Astrocyte (in vitro differentiated cells and primary cell): ENCODE data around the gene ANKRD23.

ENCODE experiments used
- EZH2 ChIP-seq: IDR thresholded peaks from 2 replicates; pipeline ENCODE4 v1.6.1; 2012; ENCODE audit warnings: mild to moderate bottlenecking, low read length, inconsistent platforms; ENCODE audit not compliant: insufficient read depth
- TF ChIP-seq, protein P1 (sequence below): IDR thresholded peaks from 2 replicates; pipeline ENCODE4 v1.5.1; 2011; ENCODE audit warnings: low read depth, mild to moderate bottlenecking, inconsistent platforms, low read length, moderate library complexity; ENCODE audit not compliant: insufficient read depth

DNA sequence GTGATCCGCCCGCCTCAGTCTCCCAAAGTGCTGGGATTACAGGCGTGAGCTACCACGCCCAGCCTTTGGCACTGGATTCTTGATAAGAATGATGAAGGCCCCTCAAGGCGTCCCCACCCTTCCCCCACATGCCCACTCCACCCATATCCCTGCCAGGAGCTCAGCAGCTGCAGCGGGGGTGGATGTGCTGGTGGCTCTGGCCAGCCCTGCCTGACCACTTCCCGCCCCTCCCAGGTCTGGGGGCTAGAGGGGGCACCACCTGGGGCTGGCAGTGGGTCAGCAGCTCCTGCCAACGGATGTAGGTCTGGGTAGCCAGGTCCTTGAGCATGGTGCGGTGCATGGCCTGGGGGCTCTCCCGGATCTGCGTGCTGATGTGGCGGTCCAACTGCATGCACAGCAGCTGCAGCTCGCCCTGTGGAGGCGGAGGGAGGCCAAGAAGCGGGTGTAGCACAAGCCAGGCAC is 33.8 kb upstream of the ANKRD23 start:
- TF ChIP-seq, protein P1, sequence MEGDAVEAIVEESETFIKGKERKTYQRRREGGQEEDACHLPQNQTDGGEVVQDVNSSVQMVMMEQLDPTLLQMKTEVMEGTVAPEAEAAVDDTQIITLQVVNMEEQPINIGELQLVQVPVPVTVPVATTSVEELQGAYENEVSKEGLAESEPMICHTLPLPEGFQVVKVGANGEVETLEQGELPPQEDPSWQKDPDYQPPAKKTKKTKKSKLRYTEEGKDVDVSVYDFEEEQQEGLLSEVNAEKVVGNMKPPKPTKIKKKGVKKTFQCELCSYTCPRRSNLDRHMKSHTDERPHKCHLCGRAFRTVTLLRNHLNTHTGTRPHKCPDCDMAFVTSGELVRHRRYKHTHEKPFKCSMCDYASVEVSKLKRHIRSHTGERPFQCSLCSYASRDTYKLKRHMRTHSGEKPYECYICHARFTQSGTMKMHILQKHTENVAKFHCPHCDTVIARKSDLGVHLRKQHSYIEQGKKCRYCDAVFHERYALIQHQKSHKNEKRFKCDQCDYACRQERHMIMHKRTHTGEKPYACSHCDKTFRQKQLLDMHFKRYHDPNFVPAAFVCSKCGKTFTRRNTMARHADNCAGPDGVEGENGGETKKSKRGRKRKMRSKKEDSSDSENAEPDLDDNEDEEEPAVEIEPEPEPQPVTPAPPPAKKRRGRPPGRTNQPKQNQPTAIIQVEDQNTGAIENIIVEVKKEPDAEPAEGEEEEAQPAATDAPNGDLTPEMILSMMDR = no peak
- TF ChIP-seq EZH2 = no peak
